ENCODE results near the gene DRD4.

DRD4 gene

DNA sequence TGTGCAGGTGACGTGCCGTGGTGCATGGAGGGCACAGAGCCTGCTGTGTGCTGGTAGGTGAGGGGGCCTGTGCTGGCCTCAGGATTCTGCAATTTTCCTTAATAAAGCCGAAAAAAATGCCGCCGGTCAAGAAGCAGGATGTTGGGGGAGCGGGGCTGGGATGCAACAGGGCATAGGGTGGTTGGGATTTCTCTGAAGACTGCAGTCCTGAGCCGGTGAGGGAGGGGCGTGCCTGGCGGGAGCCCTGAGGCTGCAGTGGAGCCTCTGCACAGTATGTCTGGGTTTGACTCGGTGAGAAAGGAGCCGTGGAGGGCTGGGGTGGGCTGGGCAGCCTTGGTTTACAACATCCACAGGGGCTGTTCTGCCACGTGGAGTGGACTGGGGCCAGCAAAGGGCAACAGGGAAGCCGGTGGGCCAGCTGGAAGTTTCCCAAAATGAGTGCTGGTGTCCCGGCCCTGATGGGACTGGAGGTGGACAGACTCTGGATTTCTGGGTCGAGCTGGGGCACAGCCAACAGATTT, 13.7 kb upstream of the DRD4 start:
- DNase-seq = no peak

DNA sequence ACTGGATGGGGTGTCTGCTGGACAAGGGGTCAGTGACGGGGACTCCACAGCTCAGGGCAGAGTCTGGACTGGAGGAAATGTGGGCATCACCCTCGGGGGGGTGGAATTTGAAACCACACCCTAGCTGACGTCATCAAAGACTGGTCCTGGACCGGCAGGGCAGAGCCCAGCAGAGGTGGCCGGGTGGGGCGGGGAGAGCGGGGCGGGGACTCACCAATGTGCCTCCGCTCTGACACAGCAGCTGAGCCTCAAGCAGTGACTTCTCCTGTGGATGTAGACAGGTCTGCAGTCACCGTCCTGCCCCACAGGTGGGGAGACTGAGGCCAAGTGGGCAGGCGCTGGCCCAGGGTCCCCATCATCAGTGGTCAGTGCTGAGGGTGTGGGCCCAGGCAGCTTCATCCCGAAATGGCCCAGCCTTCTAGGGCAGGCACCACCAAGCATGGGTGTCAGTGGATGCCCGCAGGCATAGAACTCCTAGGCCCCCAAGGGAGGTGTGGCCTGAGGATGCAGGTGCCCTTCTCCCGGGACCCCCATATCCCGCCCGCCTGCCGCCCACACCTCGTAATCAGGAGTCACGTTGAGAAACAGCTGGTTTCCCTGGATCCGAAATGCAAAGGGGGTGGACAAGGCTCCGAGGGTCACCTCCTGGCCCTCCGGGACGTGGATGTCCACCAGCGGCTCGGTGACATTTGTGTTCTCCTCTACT, 12.9 kb upstream of the DRD4 start:
- DNase-seq = no peak

DNA sequence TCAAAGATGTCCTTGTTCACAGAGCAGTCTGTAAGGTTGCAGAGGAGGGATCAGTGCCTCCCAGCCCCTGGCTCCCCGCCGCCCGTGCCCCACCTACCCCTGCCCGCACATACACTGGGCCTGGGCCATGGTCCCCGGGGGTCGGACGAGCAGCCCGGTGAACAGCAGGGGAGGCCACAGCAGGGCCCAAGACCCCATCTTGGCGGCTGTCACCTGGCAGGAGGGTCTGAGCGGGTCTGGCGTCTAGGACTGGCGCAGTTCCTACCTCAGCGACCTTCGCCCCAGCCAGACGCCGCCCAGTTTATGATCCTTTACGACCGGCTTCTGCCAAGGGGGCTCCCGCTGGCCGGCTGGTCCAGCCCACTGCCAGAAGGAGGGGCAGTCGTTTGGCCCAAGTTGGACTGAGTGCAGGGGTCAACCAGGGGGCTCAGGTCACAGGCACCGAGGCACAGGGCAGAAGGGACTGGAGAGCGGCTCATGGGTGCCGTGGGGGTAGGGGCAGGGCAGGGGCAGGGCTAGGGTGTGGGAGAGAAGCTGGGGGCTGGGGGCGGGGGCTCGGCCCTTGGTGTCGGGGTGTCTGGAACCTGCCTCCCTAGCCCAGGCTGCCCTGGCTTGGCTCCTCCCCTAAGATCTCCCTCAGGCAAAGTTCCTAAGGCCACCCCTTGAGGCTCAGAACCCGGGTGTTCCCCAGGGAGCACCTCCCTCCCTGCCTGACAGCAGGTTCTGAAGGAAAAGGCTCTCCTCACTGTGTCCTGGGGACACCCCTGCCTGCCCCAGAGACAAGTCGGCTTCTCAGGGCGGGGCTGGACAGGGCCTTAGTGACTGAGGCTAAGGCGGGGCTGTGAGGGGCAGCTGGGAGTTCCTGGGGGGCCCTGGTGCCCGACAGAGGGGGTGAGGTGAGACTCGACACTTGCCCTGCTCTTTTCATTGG, 12.1 kb upstream of the DRD4 start, which contains the start of gene CDHR5:
Gene CDHR5, minus strand, starts transcription at position 251 of the 931 bp plus-strand sequence. Its CDS starts 53 bp downstream, at position 198.
- DNase-seq = no peak

DNA sequence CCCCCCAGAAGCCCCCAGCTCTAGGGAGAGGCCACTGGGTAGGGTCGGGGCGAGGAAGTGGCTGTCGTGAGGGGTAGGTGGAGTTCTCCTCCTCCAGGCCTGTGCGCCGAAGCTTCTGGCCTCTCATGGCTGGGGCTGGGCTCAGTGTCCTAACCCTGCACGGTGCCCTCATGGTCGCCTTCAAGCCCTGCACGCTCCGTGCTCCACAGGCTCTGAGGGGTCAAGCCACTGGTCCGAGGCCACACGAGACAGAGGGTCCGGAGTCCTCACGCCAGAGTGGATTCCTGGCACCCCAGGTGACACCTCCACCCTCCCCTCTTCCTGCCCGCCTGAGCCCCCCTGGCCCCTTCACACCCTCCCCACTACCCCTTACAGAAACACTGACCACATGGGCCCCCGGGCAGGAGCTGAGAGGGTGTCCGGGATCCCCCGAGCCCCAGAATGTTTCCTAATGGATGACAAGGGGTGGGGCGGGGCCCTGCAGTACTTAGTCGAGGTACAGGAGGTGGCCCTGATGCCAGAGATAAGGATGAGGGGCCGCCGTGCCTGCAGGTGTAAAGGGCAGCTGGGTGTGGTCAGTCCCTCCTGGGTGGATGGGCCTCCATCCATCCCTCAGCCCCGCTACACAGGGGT, 11.3 kb upstream of the DRD4 start:
- DNase-seq = no peak

DNA sequence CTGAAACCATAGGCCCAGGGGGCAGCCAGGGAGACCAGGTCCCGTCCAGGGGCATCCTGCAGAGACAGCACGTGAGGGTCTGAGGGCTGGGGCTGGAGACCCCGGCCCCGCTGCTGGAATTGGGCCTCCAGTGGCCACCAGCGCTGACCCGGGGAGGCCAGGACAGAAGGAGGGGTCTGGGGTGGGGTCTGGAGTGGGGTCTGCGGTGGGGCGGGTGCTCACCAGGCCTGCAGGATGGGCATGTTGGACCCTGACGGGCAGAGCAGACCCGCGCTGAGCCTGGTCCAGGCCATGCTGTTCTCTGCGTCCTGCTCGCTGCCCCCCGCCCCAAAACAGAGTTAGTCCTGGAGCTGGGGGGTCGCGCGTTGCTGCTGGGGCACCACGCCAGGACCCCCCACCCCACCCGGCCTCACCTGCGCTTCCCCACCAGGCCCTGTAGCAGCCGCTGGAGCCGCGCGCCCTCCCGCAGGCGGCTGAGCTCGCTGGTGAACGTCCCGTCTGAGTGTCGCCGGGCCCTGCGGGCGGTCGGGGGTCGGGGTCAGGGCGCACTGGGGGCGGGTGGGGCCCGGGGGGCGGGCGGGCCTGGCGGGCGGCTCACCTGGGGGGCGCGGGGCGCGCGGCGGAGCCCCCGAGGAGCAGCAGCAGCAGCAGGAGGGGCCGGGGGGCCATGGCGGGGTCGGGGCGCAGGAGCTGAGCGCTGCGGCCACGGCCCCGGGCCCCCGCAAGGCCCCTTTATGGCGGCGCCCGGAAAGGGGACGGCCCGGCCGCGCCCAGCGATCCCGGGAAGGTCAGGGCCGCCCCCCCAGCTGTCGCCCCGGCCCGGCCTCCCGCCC, 10.4 kb upstream of the DRD4 start, which contains the start of gene SCT:
Gene SCT, minus strand, starts transcription at position 707 of the 833 bp plus-strand sequence. Its CDS starts 38 bp downstream, at position 669.
- no peak for DNase-seq

DNA sequence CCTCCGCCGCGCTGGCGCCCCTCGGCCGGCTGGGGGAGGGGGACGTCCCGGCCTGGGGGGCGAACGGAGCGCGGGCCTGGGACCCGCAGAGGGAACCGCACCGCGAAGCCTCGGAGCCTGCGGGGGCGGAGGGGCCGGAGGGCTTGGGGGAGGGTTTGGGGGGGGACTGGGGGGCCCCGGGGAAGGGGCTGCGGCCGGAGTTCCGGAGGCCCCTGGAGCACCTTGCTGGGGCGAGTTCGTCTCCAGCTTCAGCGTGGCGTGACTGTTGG, 9.8 kb upstream of the DRD4 start:
- DNase-seq = no peak

- DNase-seq = no peak
Observed at GRCh38 chr11:628056-628455, 9.0 kb upstream of the DRD4 start.

DNA sequence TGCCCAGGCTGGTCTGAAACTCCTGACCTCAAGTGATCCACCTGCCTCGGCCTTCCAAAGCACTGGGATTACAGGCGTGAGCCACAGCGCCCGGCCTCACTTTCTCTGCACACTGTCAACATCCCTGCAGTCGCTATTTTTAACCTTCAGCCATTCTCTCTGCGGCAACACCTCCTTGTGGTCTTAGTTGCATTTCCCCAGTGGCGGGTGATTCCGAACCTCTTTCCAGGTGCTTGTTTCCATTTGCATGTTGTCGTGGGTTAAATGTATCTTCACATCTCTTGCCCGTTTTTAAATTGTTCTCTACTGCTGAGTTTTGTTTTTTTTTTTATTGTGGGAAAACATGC, 7.9 kb upstream of the DRD4 start:
- DNase-seq = no peak

GRCh38 chr11:630871-631270, 6.2 kb upstream of the DRD4 start:
- DNase-seq = no peak

DNA sequence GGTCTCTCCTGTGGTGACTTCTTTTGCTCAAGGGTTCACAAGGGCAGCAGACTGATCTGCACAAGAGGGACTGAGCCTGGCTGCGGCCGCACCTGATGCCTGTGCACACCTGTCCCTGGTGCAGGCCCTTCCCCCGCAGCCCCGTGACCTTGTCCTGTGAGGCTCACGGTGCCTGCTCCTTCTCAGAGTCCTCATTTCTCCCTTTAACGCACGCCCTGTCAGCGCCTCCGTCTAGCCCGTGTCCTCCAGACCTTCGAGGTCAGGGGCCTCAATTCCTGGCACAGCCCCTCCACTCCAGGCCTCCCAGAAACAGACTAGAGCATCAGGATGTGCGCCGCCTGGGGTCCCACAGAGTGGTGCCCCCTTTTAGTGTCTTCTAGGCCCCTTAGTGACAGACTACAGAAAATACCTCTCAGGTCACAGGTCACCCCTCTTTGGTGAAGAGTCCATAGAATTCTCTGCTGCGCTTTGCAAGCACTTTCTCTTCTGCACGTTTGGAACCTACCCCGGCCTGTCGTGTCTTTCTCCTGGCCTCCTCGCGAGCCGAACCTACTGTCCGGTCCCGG, 1.0 kb upstream of the DRD4 start:
- DNase-seq = no peak

- DNase-seq = no peak
Observed at GRCh38 chr11:637333-637592, 194 bp downstream of the DRD4 start.

DNA sequence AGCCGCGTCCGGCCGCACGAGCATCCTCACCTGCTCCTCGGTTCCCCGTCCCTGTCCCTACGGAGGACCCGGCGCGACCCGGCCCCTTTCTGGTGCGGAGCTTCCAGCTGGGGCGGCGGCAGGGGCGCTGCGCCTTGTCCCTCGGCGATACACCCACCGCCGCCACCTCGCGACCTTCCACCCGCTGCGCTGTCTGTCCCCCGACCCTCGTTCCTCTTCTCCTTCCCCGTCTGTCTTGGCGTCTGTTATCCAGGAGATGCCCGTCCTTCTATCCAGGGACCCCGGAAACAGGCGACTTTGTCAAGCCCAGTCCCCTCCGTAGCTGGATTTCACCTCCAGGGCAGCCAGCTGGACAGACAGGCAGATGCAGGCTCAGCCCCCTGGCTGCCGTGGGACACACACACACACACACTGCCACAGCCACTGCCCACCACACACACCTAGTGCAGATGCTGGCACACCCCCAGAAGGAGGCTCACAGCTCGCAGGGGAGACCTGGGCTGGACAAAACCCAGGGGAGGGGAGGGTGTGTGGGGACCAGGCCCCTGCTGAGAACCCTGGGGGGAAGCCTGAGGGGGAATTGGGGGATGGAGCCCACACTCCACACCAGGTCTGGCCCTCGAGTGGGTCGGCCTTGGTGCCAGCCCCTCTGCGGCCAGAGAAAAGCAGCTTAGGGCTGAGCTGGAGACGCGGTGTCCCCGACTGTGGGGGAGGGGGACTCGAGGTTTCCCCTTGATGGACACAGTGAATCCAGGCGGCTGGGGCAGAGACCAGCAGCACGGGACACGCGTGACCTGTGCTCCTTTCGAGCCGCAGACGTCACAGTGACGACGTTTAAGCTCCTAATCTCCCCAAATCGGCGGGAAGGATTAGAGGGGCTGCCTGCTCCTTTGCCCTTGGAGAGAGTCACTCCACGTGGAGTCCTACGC, 788 bp downstream of the DRD4 start:
- no peak for DNase-seq

GRCh38 chr11:638631-639331, 1.7 kb downstream of the DRD4 start:
- no peak for DNase-seq

GRCh38 chr11:639332-639955, 2.4 kb downstream of the DRD4 start:
- DNase-seq = no peak

- DNase-seq = no peak
Observed at GRCh38 chr11:640021-640706, 3.1 kb downstream of the DRD4 start.

GRCh38 chr11:641806-642370, 4.8 kb downstream of the DRD4 start:
- no peak for DNase-seq

GRCh38 chr11:643366-643765, 6.3 kb downstream of the DRD4 start:
- DNase-seq = no peak

DNA sequence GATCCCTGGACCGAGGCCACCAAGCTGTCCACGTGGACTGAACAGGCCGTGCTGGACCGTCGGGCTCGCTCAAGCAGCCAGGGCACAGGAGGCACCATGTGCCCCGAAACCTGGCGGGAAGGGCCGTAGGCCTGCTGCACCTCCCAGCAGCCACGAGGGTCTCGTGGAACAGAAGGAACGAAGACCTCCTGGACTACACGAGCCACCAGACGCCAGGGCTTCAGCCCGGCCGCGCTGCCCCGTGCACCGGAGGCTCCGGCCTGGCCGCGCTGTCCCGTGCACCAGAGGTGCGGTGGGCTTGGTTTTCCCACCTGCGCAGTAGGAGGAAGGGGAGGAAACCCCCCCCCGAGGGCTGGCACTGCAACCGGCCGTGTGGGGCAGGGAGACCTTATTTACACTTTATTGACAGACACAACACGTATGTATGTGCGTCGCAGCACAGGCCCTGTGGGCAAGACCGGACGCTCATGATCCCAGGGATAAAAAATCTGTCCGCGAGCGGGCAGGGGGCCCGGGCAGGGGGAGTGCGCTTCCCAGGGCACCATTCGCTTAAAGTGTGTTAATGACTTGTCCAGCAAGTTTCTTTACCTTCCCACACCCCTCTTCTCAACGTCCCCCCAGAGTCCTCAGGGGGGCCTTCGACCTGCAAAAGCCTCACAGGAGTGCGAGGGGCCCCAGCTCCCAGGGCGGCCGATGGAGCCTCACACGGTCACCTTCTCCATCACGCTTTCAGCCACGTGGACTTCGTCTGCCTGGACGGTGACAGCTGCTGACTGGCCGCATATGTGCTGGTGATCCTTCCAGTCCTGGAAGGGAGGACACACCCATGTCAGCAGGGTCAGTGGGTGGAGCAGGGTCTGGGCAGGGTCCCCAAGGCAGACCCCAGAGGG, 7.0 kb downstream of the DRD4 start:
- DNase-seq = no peak
